Endothelial cell of umbilical vein (primary cell): ENCODE results near the gene STT3B. TPM values are rescaled to one million over a fixed set of nuclear protein-coding genes. Genes with fewer than 3 reads are reported as not detected.

ENCODE experiments used
- BruUV-seq: library from RNA; stranded (reverse); fragments of 400-500 nt; replicated peaks from 2 replicates; lab custom pipeline; 2021; lab: Mats Ljungman, UMichigan
- CTCF ChIA-PET: fragments of 300-600, 350-600 bp; sonication (Branson Sonifier 250); formaldehyde crosslinking; loops from one replicate; lab custom pipeline; 2021; ENCODE audit warnings: antibody characterized with exemption, inconsistent platforms; lab: Charles Lee
- POLR2A ChIA-PET: fragments of 300-600, 350-600 bp; sonication (Branson Sonifier 250); formaldehyde crosslinking; loops from one replicate; lab custom pipeline; 2021; ENCODE audit warnings: antibody characterized with exemption, inconsistent platforms; lab: Charles Lee
- DNase-seq: peaks from one replicate; pipeline ENCODE4 v3.0.0-alpha.2; 2011; ENCODE audit warnings: low read depth, low spot score
- FAIRE-seq: peaks from 2 replicates; lab custom pipeline; 2011; peaks lifted over from hg19 to GRCh38; lab: Jason Lieb, UNC
- H2AFZ ChIP-seq: 2 replicates; pipeline ENCODE4 v1.6.0; 2012; ENCODE audit warnings: low read depth, low read length, control low read depth, inconsistent platforms
- H3K27ac ChIP-seq: 2 replicates; pipeline ENCODE4 v1.5.1; 2011; ENCODE audit warnings: low read depth, mild to moderate bottlenecking, control low read depth, low read length, moderate library complexity; ENCODE audit not compliant: insufficient read depth
- H3K27me3 ChIP-seq, 2 experiments: 2 replicates each; pipeline versions ENCODE4 v1.6.0 to v1.6.1; 2011; ENCODE audit warnings: low read length in 2 of 2, mixed read lengths in 1 of 2; ENCODE audit not compliant: control insufficient read depth in 2 of 2, insufficient read depth in 2 of 2
- H3K36me3 ChIP-seq, 2 experiments: 2 replicates in 1 of 2; 3 replicates in 1 of 2; pipeline ENCODE4 v1.5.1; 2011; ENCODE audit warnings: low read length in 2 of 2, mild to moderate bottlenecking in 1 of 2, moderate library complexity in 1 of 2; ENCODE audit not compliant: control insufficient read depth in 2 of 2, insufficient read depth in 2 of 2; ENCODE audit errors: extremely low read depth in 1 of 2
- H3K4me1 ChIP-seq: 3 replicates; pipeline ENCODE4 v1.5.1; 2011; ENCODE audit warnings: mild to moderate bottlenecking, low read length; ENCODE audit not compliant: control insufficient read depth, insufficient read depth; ENCODE audit errors: extremely low read depth
- H3K4me2 ChIP-seq: 2 replicates; pipeline ENCODE4 v1.6.1; 2011; ENCODE audit warnings: low read length, control low read depth, mixed read lengths; ENCODE audit not compliant: insufficient read depth
- H3K4me3 ChIP-seq, 3 experiments: fragments of 200-600 bp in 1 of 3; sonication (generic), shearing (Covaris generic) in 1 of 3; replicated peaks in 1 of 3; 2 replicates each; pipeline ENCODE4 v1.5.1; 2011 to 2016; ENCODE audit warnings: control low read depth in 3 of 3, low read length in 3 of 3, mild to moderate bottlenecking in 2 of 3, inconsistent platforms in 1 of 3, low read depth in 1 of 3, moderate library complexity in 1 of 3; ENCODE audit not compliant: insufficient read depth in 1 of 3
- H3K79me2 ChIP-seq: 2 replicates; pipeline ENCODE4 v1.6.0; 2012; ENCODE audit warnings: low read length, inconsistent platforms; ENCODE audit not compliant: control insufficient read depth, insufficient read depth
- H3K9ac ChIP-seq: replicated peaks from 2 replicates; pipeline ENCODE3; 2011; ENCODE audit warnings: low read length, control low read depth; ENCODE audit not compliant: insufficient read depth; ENCODE audit errors: extremely low read depth
- H3K9me1 ChIP-seq: replicated peaks from 3 replicates; pipeline ENCODE4 v1.6.0; 2011; ENCODE audit warnings: mild to moderate bottlenecking, low read length; ENCODE audit not compliant: control insufficient read depth, insufficient read depth; ENCODE audit errors: extremely low read depth
- H3K9me3 ChIP-seq: replicated peaks from 2 replicates; pipeline ENCODE4 v1.5.1; 2012; ENCODE audit warnings: low read length, inconsistent platforms; ENCODE audit not compliant: control insufficient read depth, insufficient read depth
- H4K20me1 ChIP-seq: replicated peaks from 2 replicates; pipeline ENCODE3; 2011; ENCODE audit warnings: mild to moderate bottlenecking, low read length; ENCODE audit not compliant: control insufficient read depth, insufficient read depth; ENCODE audit errors: extremely low read depth
- EZH2 ChIP-seq: IDR thresholded peaks from 2 replicates; pipeline ENCODE4 v1.6.1; 2012; ENCODE audit warnings: borderline replicate concordance, low read depth, mild to moderate bottlenecking, moderate library complexity, low read length, inconsistent platforms; ENCODE audit not compliant: severe bottlenecking
- FOS ChIP-seq: IDR thresholded peaks from 2 replicates; pipeline ENCODE4 v1.6.1; 2011; ENCODE audit warnings: mild to moderate bottlenecking, low read length, moderate library complexity, borderline replicate concordance; ENCODE audit not compliant: insufficient read depth
- GATA2 ChIP-seq: IDR thresholded peaks from 2 replicates; pipeline ENCODE4 v1.7.0; 2011; ENCODE audit warnings: low read depth, mild to moderate bottlenecking, moderate library complexity, mixed read lengths, low read length; ENCODE audit not compliant: insufficient read length, insufficient read depth
- JUN ChIP-seq: IDR thresholded peaks from 2 replicates; pipeline ENCODE4 v1.6.1; 2011; ENCODE audit warnings: borderline replicate concordance, low read depth; ENCODE audit not compliant: insufficient read length, insufficient read depth
- MYC ChIP-seq: IDR thresholded peaks from one replicate; pipeline ENCODE4 v1.6.1; 2011; ENCODE audit warnings: mild to moderate bottlenecking, low read depth, low read length
- POLR2A ChIP-seq: IDR thresholded peaks from 2 replicates; pipeline ENCODE4 v1.6.1; 2012; ENCODE audit warnings: low read depth, mild to moderate bottlenecking, control low read depth, low read length
- POLR2AphosphoS5 ChIP-seq: IDR thresholded peaks from 2 replicates; pipeline ENCODE4 v1.6.1; 2012; ENCODE audit warnings: low read depth, mild to moderate bottlenecking, control low read depth, low read length, moderate library complexity; ENCODE audit not compliant: insufficient read depth
- dilution Hi-C: fragments of 300-500 bp; cut with MboI; formaldehyde crosslinking; loops from one replicate; pipeline ENCODE4 v1.15.0; 2019; ENCODE audit warnings: low sequenced_read_pairs; ENCODE audit not compliant: extremely low pct_ligation_motif_present
- intact Hi-C: fragments of 100-400 bp; cut with micrococcal nuclease; formaldehyde crosslinking; loops from one replicate; pipeline ENCODE4 v1.10.0; 2022
- polyA plus RNA-seq, 4 experiments: library from polyadenylated mRNA; depleted of rRNA in 3 of 4; stranded (reverse) in 3 of 4; unstranded in 1 of 4; fragments of >200 nt; gene quantifications; 2 replicates each; pipeline versions ENCODE4 v1.2.1 to v1.2.3, GENCODE V29; 2011 to 2012; ENCODE audit warnings: missing spikeins in 1 of 4
- total RNA-seq: library from RNA; stranded (reverse); gene quantifications from 2 replicates; pipeline ENCODE4 v1.2.3, GENCODE V29; 2021
- TF ChIP-seq, protein P1 (sequence below), 2 donors: IDR thresholded peaks; 1 replicate in 1 of 2; 2 replicates in 1 of 2; pipeline ENCODE4 v1.5.1; 2011; ENCODE audit warnings: low read length in 2 of 2, mild to moderate bottlenecking in 2 of 2, moderate library complexity in 2 of 2, control low read depth in 1 of 2, inconsistent platforms in 1 of 2, low read depth in 1 of 2; ENCODE audit not compliant: insufficient read depth in 1 of 2; ENCODE audit errors: extremely low read depth in 1 of 2
- TF ChIP-seq, protein P2 (sequence below): IDR thresholded peaks from 2 replicates; pipeline ENCODE4 v1.6.1; 2011; ENCODE audit not compliant: insufficient read depth, insufficient read length

STT3B gene
- total and polyA plus RNA-seq, 2 donors (not counting 3 experiments of a cell fraction or from before 2014, with no cell fraction given) = 56.4 to 113 TPM

DNA sequence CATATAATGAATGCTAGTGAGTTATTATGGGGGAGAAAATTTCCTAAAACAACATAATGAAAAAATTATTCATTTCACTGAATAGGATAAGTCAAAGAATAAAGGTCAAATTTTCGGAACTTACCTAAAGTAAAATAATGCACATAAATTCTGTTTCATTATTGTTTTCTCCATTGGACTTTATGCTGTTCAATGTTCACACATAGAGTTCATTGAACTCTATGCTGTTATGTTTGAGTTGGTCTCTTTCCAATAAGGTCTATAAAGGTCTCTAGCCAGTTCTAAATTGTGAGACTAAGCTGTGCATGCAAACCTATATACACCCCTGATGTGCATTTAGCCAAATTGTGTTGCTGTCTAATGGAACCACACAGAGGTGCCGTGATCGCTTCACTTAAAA, 28.5 kb upstream of the STT3B start:
- dilution Hi-C loops = no loop called here
- no peak overlapping the region for H3K4me3 ChIP-seq
- H3K9me1 ChIP-seq = no peaks in the 10 kb centered on the region
- no peak overlapping the region for H2AFZ ChIP-seq
- no peak overlapping the region for H3K27ac ChIP-seq
- H3K9me3 ChIP-seq = no peaks in the 10 kb centered on the region
- no peak overlapping the region for H3K9ac ChIP-seq
- no peak overlapping the region for H3K4me2 ChIP-seq
- ChIA-PET CTCF (no interaction called here), POLR2A (no interaction called here)
- DNase-seq (no peak), FAIRE-seq (no peak)
- H3K27me3 ChIP-seq = peaks cover 14 to 22% of the 10 kb centered on the region in 2 experiments
- no peaks in the 10 kb centered on the region for H4K20me1 ChIP-seq
- no peaks in the 10 kb centered on the region for H3K79me2 ChIP-seq
- H3K36me3 ChIP-seq = no peaks in the 10 kb centered on the region
- BruUV-seq = no TSS peak
- H3K4me1 ChIP-seq = no peaks in the 10 kb centered on the region
- TF ChIP-seq, protein P1, sequence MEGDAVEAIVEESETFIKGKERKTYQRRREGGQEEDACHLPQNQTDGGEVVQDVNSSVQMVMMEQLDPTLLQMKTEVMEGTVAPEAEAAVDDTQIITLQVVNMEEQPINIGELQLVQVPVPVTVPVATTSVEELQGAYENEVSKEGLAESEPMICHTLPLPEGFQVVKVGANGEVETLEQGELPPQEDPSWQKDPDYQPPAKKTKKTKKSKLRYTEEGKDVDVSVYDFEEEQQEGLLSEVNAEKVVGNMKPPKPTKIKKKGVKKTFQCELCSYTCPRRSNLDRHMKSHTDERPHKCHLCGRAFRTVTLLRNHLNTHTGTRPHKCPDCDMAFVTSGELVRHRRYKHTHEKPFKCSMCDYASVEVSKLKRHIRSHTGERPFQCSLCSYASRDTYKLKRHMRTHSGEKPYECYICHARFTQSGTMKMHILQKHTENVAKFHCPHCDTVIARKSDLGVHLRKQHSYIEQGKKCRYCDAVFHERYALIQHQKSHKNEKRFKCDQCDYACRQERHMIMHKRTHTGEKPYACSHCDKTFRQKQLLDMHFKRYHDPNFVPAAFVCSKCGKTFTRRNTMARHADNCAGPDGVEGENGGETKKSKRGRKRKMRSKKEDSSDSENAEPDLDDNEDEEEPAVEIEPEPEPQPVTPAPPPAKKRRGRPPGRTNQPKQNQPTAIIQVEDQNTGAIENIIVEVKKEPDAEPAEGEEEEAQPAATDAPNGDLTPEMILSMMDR (IDR thresholded peaks at IDR 0.05; ENCODE audit: extremely low read depth in 1 of 2, insufficient read depth in 1 of 2, low read depth in 1 of 2, low read length in 2 of 2) = no peak
- TF ChIP-seq JUN (no peak), MYC (no peak), GATA2 (no peak), EZH2 (no peak), POLR2A (no peak), POLR2AphosphoS5 (no peak), FOS (no peak)
- TF ChIP-seq, protein P2, sequence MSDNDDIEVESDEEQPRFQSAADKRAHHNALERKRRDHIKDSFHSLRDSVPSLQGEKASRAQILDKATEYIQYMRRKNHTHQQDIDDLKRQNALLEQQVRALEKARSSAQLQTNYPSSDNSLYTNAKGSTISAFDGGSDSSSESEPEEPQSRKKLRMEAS = no peak
- intact Hi-C loops = no loop called here
